HUES48 (cell line): Measurements from ENCODE around the gene CFAP54.

Experiments used
- H3K27ac ChIP-seq: one replicate; pipeline ENCODE4 v1.7.0; 2013; ENCODE audit warnings: low read depth, low read length, inconsistent platforms
- H3K27me3 ChIP-seq: 2 replicates; pipeline ENCODE4 v1.6.1; 2013; ENCODE audit warnings: mild to moderate bottlenecking, low read length; ENCODE audit not compliant: control insufficient read depth, insufficient read depth
- H3K36me3 ChIP-seq: 2 replicates; pipeline ENCODE4 v1.6.1; 2013; ENCODE audit warnings: low read length; ENCODE audit not compliant: control insufficient read depth, insufficient read depth
- H3K4me1 ChIP-seq: 2 replicates; pipeline ENCODE4 v1.6.1; 2013; ENCODE audit warnings: mild to moderate bottlenecking, low read length; ENCODE audit not compliant: control insufficient read depth, insufficient read depth
- H3K4me3 ChIP-seq: 2 replicates; pipeline ENCODE4 v1.5.1; 2013; ENCODE audit warnings: mild to moderate bottlenecking, low read depth, low read length
- H3K9ac ChIP-seq: 2 replicates; pipeline ENCODE4 v1.6.1; 2013; ENCODE audit warnings: mild to moderate bottlenecking, low read depth, low read length, moderate library complexity
- H3K9me3 ChIP-seq: 2 replicates; pipeline ENCODE4 v1.6.1; 2013; ENCODE audit warnings: low read length; ENCODE audit not compliant: control insufficient read depth, insufficient read depth

The CFAP54 gene

GRCh38 chr12:96886998-96887677, 397.8 kb downstream of the CFAP54 start:
- Histone ChIP-seq H3K27ac (no peak overlapping the region), H3K36me3 (no peaks in the 10 kb centered on the region), H3K9me3 (no peaks in the 10 kb centered on the region), H3K27me3 (no peaks in the 10 kb centered on the region), H3K9ac (no peak overlapping the region), H3K4me1 (no peaks in the 10 kb centered on the region), H3K4me3 (no peak overlapping the region)

- H3K4me1 ChIP-seq = no peaks in the 10 kb centered on the region
- H3K27me3 ChIP-seq = no peaks in the 10 kb centered on the region
- no peaks in the 10 kb centered on the region; the same call in 1 of the 2 replicates for H3K9me3 ChIP-seq
- no peaks in the 10 kb centered on the region for H3K36me3 ChIP-seq
- H3K27ac ChIP-seq = no peak overlapping the region
- H3K4me3 ChIP-seq = no peak overlapping the region
- no peak overlapping the region for H3K9ac ChIP-seq
These were observed 400.0 kb downstream of the CFAP54 start for GRCh38 chr12:96889273-96889933.

GRCh38 chr12:96890331-96890730, 401.0 kb downstream of the CFAP54 start:
- Histone ChIP-seq H3K36me3 (no peaks in the 10 kb centered on the region), H3K9me3 (no peaks in the 10 kb centered on the region; the same call in 1 of the 2 replicates), H3K27me3 (no peaks in the 10 kb centered on the region), H3K27ac (no peak overlapping the region), H3K9ac (no peak overlapping the region), H3K4me3 (no peak overlapping the region), H3K4me1 (no peaks in the 10 kb centered on the region)

GRCh38 chr12:96892104-96892503, 402.7 kb downstream of the CFAP54 start:
- no peak overlapping the region for H3K27ac ChIP-seq
- H3K4me1 ChIP-seq = no peaks in the 10 kb centered on the region

DNA sequence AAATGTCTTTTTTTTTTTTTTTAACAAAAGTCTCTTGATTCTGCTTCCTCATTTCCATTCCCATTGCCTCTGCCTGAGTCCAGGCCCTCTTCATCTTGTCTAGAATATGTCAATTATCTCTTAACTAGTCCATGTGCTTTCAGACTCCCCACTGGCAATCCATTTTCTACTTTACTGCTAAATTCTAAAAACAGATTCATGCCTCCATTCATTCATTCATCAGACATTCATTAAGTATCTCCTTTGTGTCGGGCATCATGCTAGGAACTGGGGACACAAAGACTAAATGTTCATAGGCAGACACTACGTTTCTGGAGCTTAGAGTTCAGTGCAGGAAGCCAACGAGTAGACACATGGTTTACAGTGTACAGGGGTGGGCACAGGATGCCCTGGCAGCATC, 408.0 kb downstream of the CFAP54 start:
- H3K9me3 ChIP-seq = no peaks in the 10 kb centered on the region; the same call in 1 of the 2 replicates
- no peaks in the 10 kb centered on the region for H3K4me1 ChIP-seq
- no peak overlapping the region for H3K4me3 ChIP-seq
- H3K27me3 ChIP-seq = no peaks in the 10 kb centered on the region
- no peak overlapping the region for H3K27ac ChIP-seq
- no peak overlapping the region for H3K9ac ChIP-seq
- no peaks in the 10 kb centered on the region for H3K36me3 ChIP-seq

More at GRCh38 chr12:96892104-96892503, 402.7 kb downstream of the CFAP54 start:
- H3K9ac ChIP-seq = no peak overlapping the region
- no peaks in the 10 kb centered on the region for H3K36me3 ChIP-seq
- no peaks in the 10 kb centered on the region; the same call in 1 of the 2 replicates for H3K9me3 ChIP-seq
- no peaks in the 10 kb centered on the region for H3K27me3 ChIP-seq
- no peak overlapping the region for H3K4me3 ChIP-seq

DNA sequence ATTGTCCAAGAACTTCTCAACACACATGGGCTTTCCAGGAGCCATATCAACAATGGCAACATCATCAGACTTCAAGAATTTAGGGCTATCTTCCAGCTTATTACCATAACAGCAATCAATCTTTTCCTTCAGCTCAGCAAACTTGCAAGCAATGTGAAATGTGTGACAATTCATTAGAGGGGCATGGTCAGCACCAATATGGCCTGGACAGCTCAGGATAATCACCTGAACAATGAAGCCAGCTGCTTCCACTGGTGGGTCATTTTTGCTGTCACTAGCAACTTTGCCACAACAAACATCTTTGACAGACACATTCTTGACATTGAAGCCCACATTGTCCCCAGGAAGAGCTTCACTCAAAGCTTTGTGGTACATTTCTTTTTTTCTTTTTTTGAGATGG, 411.8 kb downstream of the CFAP54 start:
- H3K36me3 ChIP-seq = no peaks in the 10 kb centered on the region
- H3K27ac ChIP-seq = no peak overlapping the region
- H3K4me3 ChIP-seq = no peak overlapping the region
- H3K27me3 ChIP-seq = no peaks in the 10 kb centered on the region
- H3K4me1 ChIP-seq = no peaks in the 10 kb centered on the region
- H3K9me3 ChIP-seq = no peaks in the 10 kb centered on the region
- no peak overlapping the region for H3K9ac ChIP-seq

GRCh38 chr12:96902076-96902475, 412.7 kb downstream of the CFAP54 start:
- no peaks in the 10 kb centered on the region for H3K36me3 ChIP-seq

DNA sequence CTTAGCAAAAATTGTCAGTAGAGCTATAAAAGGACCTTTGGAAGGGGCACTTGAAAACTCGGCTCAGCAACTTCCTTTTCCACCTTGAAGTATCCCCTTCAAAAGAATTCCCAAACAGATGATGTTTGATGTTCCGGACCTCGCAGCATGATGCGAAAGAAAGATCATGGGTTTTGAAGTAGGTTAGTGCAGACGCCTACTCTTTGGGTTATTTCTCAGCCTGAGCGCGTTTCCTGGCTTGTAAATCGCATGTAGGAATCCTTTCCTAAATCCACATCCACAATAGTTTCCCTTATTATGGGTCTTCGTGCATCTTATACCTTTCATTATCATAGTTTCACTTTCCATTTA, 417.1 kb downstream of the CFAP54 start:
- Histone ChIP-seq H3K9ac (no peak overlapping the region), H3K4me1 (peaks cover 15% of the 10 kb centered on the region), H3K4me3 (peak overlapping the region; percentile 98), H3K9me3 (no peaks in the 10 kb centered on the region), H3K27me3 (no peaks in the 10 kb centered on the region), H3K27ac (peak overlapping the region; percentile 88), H3K36me3 (no peaks in the 10 kb centered on the region)

More at GRCh38 chr12:96902076-96902475, 412.7 kb downstream of the CFAP54 start:
- no peak overlapping the region for H3K9ac ChIP-seq
- no peaks in the 10 kb centered on the region for H3K4me1 ChIP-seq
- no peaks in the 10 kb centered on the region for H3K9me3 ChIP-seq
- H3K4me3 ChIP-seq = no peak overlapping the region
- no peak overlapping the region for H3K27ac ChIP-seq
- no peaks in the 10 kb centered on the region for H3K27me3 ChIP-seq

- Histone ChIP-seq H3K27ac (peak within 1 kb of the TSS; percentile 88), H3K4me1 (peaks cover 15% of the 10 kb centered on the region), H3K9me3 (no peaks in the 10 kb centered on the region), H3K9ac (peak within 1 kb of the TSS; percentile 92), H3K4me3 (peak within 1 kb of the TSS; percentile 98), H3K27me3 (no peaks in the 10 kb centered on the region), H3K36me3 (no peaks in the 10 kb centered on the region)
These were observed 417.7 kb downstream of the CFAP54 start, which contains the start of gene NEDD1 for GRCh38 chr12:96906849-96907670. TSS of gene NEDD1 (plus strand) at chr12:96907257. CDS start at chr12:96909760, 2,503 bp downstream.

DNA sequence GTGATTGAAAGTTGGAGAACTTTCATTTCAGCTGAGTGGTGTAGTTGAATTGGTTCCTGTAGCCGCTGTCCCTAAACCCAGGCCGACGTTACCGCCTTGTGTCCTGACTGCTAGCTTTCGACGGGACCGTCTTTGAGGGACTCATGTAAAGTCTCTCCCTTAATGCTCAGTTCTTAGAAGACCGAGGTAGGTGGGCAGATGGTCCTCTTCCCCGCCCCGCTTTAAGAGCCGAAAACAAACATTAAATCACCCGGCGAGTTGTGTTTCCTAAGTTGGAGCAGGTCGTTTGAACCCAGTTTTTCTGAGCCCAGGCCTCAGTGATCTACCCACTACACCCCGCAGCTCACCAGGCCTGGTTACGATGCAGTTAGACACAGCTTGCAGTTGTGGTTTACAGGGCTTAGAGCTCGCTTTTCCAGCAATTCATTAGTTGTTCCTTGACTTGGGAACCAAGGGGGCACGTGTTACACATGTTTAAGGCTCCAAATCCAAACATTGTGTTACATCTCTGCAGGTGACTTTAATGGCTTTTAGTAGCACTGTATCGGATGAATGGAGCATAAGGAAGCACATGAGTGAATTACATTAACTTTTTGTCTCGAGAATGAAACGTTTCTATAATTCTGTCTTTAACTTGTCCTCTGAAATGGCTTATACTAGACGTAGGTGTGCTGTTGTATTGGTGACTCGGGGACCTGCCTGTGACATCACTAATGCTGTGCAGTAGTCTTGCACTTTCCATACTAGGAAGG, 418.5 kb downstream of the CFAP54 start:
- Histone ChIP-seq H3K27ac (peak overlapping the region; percentile 88), H3K36me3 (no peaks in the 10 kb centered on the region), H3K27me3 (no peaks in the 10 kb centered on the region), H3K9me3 (no peaks in the 10 kb centered on the region), H3K4me1 (peaks cover 15% of the 10 kb centered on the region), H3K4me3 (peak overlapping the region; percentile 98), H3K9ac (peak overlapping the region; percentile 92)
